ENCODE measurements around the gene TPST2.

Gene TPST2

DNA sequence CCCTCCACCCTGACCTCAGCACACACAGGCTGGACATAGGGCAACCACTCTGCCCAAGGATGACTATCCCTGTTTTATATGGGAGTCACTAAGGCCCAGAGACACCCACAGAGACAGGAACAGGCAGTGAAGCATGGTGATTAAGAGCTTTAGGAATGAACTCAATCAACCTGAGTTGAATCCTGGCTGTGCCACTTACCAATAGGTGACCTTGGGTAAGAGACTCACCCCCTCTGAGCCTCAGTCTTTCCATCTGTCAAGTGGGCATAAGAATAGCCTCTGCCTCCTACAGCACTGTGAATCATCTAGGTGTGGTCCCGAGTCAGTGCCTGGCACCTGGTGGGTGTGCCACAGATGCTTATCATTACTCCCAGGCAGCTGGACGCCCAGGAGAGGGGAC, 21.1 kb upstream of the TPST2 start:
- DNase-seq (ENCODE audit: extremely low read depth, low read depth), result no peak
- TF ChIP-seq, protein P1, sequence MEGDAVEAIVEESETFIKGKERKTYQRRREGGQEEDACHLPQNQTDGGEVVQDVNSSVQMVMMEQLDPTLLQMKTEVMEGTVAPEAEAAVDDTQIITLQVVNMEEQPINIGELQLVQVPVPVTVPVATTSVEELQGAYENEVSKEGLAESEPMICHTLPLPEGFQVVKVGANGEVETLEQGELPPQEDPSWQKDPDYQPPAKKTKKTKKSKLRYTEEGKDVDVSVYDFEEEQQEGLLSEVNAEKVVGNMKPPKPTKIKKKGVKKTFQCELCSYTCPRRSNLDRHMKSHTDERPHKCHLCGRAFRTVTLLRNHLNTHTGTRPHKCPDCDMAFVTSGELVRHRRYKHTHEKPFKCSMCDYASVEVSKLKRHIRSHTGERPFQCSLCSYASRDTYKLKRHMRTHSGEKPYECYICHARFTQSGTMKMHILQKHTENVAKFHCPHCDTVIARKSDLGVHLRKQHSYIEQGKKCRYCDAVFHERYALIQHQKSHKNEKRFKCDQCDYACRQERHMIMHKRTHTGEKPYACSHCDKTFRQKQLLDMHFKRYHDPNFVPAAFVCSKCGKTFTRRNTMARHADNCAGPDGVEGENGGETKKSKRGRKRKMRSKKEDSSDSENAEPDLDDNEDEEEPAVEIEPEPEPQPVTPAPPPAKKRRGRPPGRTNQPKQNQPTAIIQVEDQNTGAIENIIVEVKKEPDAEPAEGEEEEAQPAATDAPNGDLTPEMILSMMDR (IDR thresholded peaks at IDR 0.05; ENCODE audit: low read depth, low read length), result no peak

DNA sequence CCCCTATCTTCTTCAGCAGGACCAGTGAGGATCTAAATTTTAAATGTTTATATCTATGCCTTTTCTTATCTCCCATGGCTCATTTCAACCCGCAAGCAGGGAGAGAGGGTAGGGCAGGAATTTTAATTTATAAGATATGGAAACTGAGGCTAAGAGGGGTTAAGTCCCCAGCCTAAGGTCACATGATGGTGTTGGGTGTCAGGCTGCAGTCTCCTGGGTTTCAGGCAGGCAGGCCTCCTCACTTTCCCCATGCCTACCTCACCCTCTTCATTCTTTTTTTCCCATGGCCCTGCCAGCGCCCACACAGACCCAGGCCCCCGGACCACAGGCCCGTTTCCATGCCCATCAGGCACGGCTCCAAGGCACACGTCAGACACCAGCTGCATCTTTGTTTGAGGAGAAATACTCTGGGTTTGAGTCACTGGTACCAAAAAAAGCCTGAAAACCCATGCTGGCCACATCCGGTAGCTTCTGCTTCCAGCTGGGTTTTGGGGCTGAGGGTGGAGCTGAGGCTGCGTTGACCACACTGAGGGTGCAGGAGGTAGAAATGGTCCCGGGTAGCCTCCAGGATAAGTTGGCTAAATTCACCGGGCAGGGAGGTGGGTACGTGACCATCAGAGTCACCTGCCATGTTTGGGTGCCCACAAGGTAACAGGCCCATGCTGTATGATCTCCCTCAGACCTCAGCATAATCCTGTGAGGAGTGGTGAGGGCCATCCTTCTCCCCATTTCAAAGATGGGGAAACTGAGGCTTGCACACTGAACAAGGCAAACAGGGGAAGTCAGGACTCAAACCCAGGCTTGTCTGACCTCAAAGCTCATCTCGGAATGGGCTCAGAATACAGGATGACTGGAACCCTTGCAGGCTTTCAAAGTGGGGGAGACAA, 20.4 kb upstream of the TPST2 start:
- DNase-seq (ENCODE audit: extremely low read depth, low read depth), result peak; percentile 55
- TF ChIP-seq, protein P1 (IDR thresholded peaks at IDR 0.05; ENCODE audit: low read depth, low read length), result no peak

DNA sequence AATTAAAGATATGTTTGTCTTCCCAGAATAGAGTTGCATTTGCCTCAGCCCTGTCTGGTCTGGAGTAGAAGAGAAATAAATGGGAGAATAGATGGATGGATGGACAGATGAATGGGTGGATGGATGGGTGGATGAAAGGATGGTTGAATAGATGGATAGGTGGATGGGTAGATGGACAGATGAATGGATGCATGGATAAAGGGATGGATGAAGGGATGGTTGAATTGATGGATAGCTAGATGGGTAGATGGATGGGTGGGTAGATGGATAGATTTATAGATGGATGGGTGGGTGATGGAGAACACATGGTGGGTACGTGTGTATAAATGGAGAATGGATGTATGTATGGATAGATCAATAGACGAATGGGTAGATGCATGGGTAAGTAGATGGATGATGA, 19.4 kb upstream of the TPST2 start:
- DNase-seq (ENCODE audit: extremely low read depth, low read depth), result no peak
- TF ChIP-seq, protein P1 (IDR thresholded peaks at IDR 0.05; ENCODE audit: low read depth, low read length), result no peak

DNA sequence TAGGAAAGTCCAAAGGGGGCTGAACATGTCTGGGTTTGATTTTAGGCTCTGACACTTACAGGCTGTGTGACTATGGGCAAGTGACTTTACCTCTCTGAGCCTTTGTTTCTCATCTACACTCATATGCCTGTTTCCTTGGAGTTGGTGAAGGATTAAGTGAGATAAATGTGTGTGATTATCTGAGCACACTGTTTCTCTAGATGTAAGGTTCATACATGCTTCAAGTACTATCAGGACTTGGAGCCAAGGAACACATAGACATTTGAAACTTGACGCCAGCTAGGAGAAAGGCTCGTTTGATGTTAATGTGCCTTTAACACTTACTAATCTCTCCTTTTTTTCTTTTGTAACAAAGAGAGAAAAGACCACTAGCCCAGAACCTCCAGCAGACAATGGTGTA, 18.2 kb upstream of the TPST2 start:
- no peak for DNase-seq (ENCODE audit: extremely low read depth, low read depth)
- TF ChIP-seq, protein P1 (IDR thresholded peaks at IDR 0.05; ENCODE audit: low read depth, low read length), result no peak

DNA sequence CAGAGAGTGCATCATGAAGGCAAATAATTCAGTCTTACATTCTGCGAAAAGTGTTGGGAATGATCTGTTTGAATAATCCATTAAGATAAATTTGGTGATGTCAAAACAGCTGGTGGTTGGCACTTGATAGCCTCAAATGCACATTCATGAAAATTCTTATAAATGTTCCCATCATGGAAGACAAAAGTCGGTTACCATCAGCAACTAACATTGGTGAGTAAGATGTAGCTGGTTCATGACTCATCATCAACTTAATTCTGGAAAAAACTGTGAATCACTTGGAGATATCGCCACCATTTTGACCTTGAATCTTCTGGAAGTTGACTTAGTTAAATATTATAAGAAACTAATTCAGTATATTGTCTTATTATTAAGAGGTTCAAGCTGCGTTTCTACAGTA, 16.7 kb upstream of the TPST2 start:
- TF ChIP-seq, protein P1 (IDR thresholded peaks at IDR 0.05; ENCODE audit: low read depth, low read length), result no peak
- no peak for DNase-seq (ENCODE audit: extremely low read depth, low read depth)

DNA sequence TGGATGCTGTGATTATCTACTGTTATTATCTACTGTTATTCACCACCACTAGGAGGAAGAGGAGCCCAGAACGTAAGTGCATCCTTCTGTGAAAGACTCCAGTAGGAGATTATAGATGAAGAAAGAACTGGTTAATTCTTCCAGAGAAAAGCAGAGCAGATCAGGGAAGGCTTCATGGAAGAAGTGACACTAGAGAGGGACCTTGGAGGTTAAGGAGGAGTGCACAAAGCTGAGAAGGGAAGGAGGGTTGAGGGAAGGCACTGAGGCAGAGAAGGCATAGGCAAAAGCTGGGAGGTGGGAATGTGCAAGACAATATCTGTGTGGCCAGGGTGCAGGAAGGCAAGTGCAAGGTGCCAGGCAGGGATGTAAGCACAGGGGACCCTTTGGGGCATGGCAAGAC, 14.4 kb upstream of the TPST2 start:
- no peak for DNase-seq (ENCODE audit: extremely low read depth, low read depth)
- TF ChIP-seq, protein P1 (IDR thresholded peaks at IDR 0.05; ENCODE audit: low read depth, low read length), result no peak

DNA sequence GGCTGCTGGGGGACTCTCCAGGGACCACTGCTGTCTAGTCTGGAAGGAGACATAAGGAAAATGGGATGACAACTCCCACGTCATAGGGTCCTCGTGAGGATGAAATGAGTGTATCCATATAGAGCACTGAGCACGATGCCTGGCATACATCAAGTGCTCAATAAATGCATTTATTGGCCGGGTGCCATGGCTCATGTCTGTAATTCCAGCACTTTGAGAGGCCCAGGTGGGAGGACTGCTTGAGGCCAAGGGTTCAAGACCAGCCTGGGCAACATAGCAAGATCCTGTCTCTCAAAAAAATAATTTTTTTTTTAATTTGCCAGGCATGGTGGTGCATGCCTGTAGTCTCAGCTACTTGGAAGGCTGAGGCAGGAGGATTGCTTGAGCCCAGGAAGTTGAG, 12.2 kb upstream of the TPST2 start:
- DNase-seq (ENCODE audit: extremely low read depth, low read depth), result no peak
- TF ChIP-seq, protein P1 (IDR thresholded peaks at IDR 0.05; ENCODE audit: low read depth, low read length), result no peak
